Stomach (tissue), 9 donors: ENCODE measurements around the gene KCNT2. TPM values are rescaled to one million over a fixed set of nuclear protein-coding genes. Genes with fewer than 3 reads are reported as not detected.

Experiments
- DNase-seq, 2 donors: peaks; one replicate each; pipeline versions ENCODE4 v3.0.0 to v3.0.0-alpha.2; 2013 to 2019
- H3K27ac ChIP-seq, 5 donors: fragments of 200-600 bp in 4 of 5; sonication (generic) in 4 of 5; one replicate each; pipeline ENCODE4 v1.5.1; 2013 to 2019; ENCODE audit warnings: mild to moderate bottlenecking in 1 of 5, moderate library complexity in 1 of 5
- H3K27me3 ChIP-seq, 3 donors: fragments of 200-600 bp; sonication (generic); one replicate each; pipeline ENCODE4 v1.5.1; 2017 to 2019; ENCODE audit warnings: mixed run types in 1 of 3
- H3K36me3 ChIP-seq, 4 donors: fragments of 200-600 bp; sonication (generic); 1 replicate in 3 of 4; 2 replicates in 1 of 4; pipeline ENCODE4 v1.5.1; 2016 to 2019
- H3K4me1 ChIP-seq, 4 donors: fragments of 200-600 bp; sonication (generic); one replicate each; pipeline ENCODE4 v1.5.1; 2016 to 2019
- H3K4me3 ChIP-seq, 4 donors: fragments of 200-600 bp; sonication (generic) in 3 of 4; one replicate each; pipeline ENCODE4 v1.5.1; 2016 to 2019; ENCODE audit warnings: mild to moderate bottlenecking in 1 of 4
- H3K9me3 ChIP-seq, 4 donors: fragments of 200-600 bp; sonication (generic); one replicate each; pipeline ENCODE4 v1.5.1; 2016 to 2019
- CTCF ChIP-seq, 7 experiments: fragments of 450-650 bp in 4 of 7; fragments of 200-600 bp in 3 of 7; sonication (generic) in 3 of 7; IDR thresholded peaks; one replicate each; pipeline ENCODE4 v1.5.1; 2016 to 2019; ENCODE audit warnings: antibody characterized with exemption in 7 of 7, control low read depth in 2 of 7, mild to moderate bottlenecking in 1 of 7
- EP300 ChIP-seq: sonication (generic); formaldehyde crosslinking; IDR thresholded peaks from one replicate; pipeline ENCODE4 v1.6.1; 2017; ENCODE audit warnings: antibody characterized with exemption
- POLR2A ChIP-seq, 4 donors: fragments of 450-650 bp; IDR thresholded peaks; one replicate each; pipeline ENCODE4 v1.6.1; 2016; ENCODE audit warnings: antibody characterized with exemption in 4 of 4, control low read depth in 2 of 4, mild to moderate bottlenecking in 1 of 4, moderate library complexity in 1 of 4
- POLR2AphosphoS5 ChIP-seq, 3 donors: sonication (generic); formaldehyde crosslinking; IDR thresholded peaks; one replicate each; pipeline ENCODE4 v1.6.1; 2016; ENCODE audit warnings: antibody characterized with exemption in 3 of 3
- WGBS, 5 donors: extraction: QIAGEN DNeasy Blood & Tissue Kit in 3 of 5; methylation state at CpG; one replicate each; pipeline versions ENCODE4 v1.1.5 to v1.1.7; 2013 to 2018; 5-methylcytosine and 5-hydroxymethylcytosine counted together
- intact Hi-C: fragments of 100-400 bp; cut with DNase I; formaldehyde crosslinking; loops from one replicate; pipeline ENCODE4 v1.15.1; 2023; ENCODE audit warnings: low total_unique reads
- polyA plus RNA-seq, 3 donors: library from polyadenylated mRNA; stranded (reverse); fragments of 200-250 nt; gene quantifications; one replicate each; pipeline ENCODE4 v1.2.3, GENCODE V29; 2013
- total RNA-seq, 5 donors: library from RNA; depleted of rRNA; stranded (reverse); fragments of >200 nt; gene quantifications; one replicate each; pipeline versions ENCODE4 v1.1.0 to v1.2.3, GENCODE V29; 2014 to 2016
- donor health status: healthy with polysubstance abuse.
- donor health status: Bipolar disorder and iron deficiency.
- donor health status: healthy.

Gene KCNT2
- total and polyA plus RNA-seq, 8 donors = 0.29 to 32.3 (median 0.93) TPM

- Histone ChIP-seq H3K27me3 (no peaks in the 10 kb centered on the region), H3K9me3 (no peaks in the 10 kb centered on the region), H3K27ac (no peak overlapping the region), H3K4me1 (no peaks in the 10 kb centered on the region), H3K36me3 (no peaks in the 10 kb centered on the region), H3K4me3 (no peak overlapping the region)
- 49 to 69% (median 66%) methylated on average over 2 of the region's 2 CpGs for WGBS, 5 donors
- DNase-seq = peak in 1 of 2 donors; percentile 9
- TF ChIP-seq POLR2AphosphoS5 (IDR thresholded peaks at IDR 0.05) (no peak), EP300 (no peak)
- intact Hi-C loops = no loop called here
These were observed 142.1 kb downstream of the KCNT2 start for GRCh38 chr1:196466166-196466565.

GRCh38 chr1:196464480-196464941 is 143.7 kb downstream of the KCNT2 start:
- H3K27me3 ChIP-seq = no peaks in the 10 kb centered on the region
- H3K4me1 ChIP-seq = no peaks in the 10 kb centered on the region
- no peak for TF ChIP-seq CTCF (IDR thresholded peaks at IDR 0.05)
- TF ChIP-seq POLR2AphosphoS5 (IDR thresholded peaks at IDR 0.05) = no peak
- TF ChIP-seq EP300 = no peak
- TF ChIP-seq POLR2A (IDR thresholded peaks at IDR 0.05) = no peak
- DNase-seq = peak in 1 of 2 donors; percentile 27
- H3K36me3 ChIP-seq = no peaks in the 10 kb centered on the region
- 83 to 96% (median 91%) methylated on average over 1 of the region's 1 CpG for WGBS, 5 donors
- intact Hi-C loops = no loop called here
- no peak overlapping the region for H3K4me3 ChIP-seq
- H3K9me3 ChIP-seq = no peaks in the 10 kb centered on the region
- no peak overlapping the region for H3K27ac ChIP-seq

GRCh38 chr1:196462086-196462485 is 146.2 kb downstream of the KCNT2 start:
- TF ChIP-seq POLR2A (IDR thresholded peaks at IDR 0.05) (no peak), EP300 (no peak), CTCF (IDR thresholded peaks at IDR 0.05) (no peak), POLR2AphosphoS5 (IDR thresholded peaks at IDR 0.05) (no peak)
- H3K27me3 ChIP-seq = no peaks in the 10 kb centered on the region
- H3K4me1 ChIP-seq = no peaks in the 10 kb centered on the region
- no peaks in the 10 kb centered on the region for H3K9me3 ChIP-seq
- no peak overlapping the region for H3K27ac ChIP-seq
- DNase-seq = no peak
- WGBS, 5 donors = 83 to 99% (median 89%) methylated on average over 2 of the region's 2 CpGs
- H3K36me3 ChIP-seq = no peaks in the 10 kb centered on the region
- intact Hi-C loops = no loop called here
- H3K4me3 ChIP-seq = no peak overlapping the region

- no peak for TF ChIP-seq POLR2AphosphoS5 (IDR thresholded peaks at IDR 0.05)
- no peak for TF ChIP-seq CTCF (IDR thresholded peaks at IDR 0.05)
- no peak for TF ChIP-seq EP300
- no peak for TF ChIP-seq POLR2A (IDR thresholded peaks at IDR 0.05)
These were observed 146.7 kb downstream of the KCNT2 start for GRCh38 chr1:196461521-196461920.

GRCh38 chr1:196459383-196459782 is 148.9 kb downstream of the KCNT2 start:
- Histone ChIP-seq H3K27me3 (no peaks in the 10 kb centered on the region), H3K9me3 (no peaks in the 10 kb centered on the region), H3K4me3 (no peak overlapping the region), H3K36me3 (no peaks in the 10 kb centered on the region), H3K27ac (no peak overlapping the region), H3K4me1 (no peaks in the 10 kb centered on the region)
- TF ChIP-seq POLR2A (IDR thresholded peaks at IDR 0.05) (no peak), EP300 (no peak), CTCF (IDR thresholded peaks at IDR 0.05) (no peak), POLR2AphosphoS5 (IDR thresholded peaks at IDR 0.05) (no peak)
- 54 to 68% (median 59%) methylated on average over 1 of the region's 1 CpG for WGBS, 5 donors
- no peak for DNase-seq
- intact Hi-C loops = no loop called here

More at GRCh38 chr1:196461521-196461920, 146.7 kb downstream of the KCNT2 start:
- H3K36me3 ChIP-seq = no peaks in the 10 kb centered on the region
- 57 to 74% (median 68%) methylated on average over 3 of the region's 3 CpGs for WGBS, 5 donors
- no peak overlapping the region for H3K27ac ChIP-seq
- no peaks in the 10 kb centered on the region for H3K27me3 ChIP-seq
- intact Hi-C loops = no loop called here
- H3K4me1 ChIP-seq = no peaks in the 10 kb centered on the region
- no peak overlapping the region for H3K4me3 ChIP-seq
- no peak for DNase-seq
- no peaks in the 10 kb centered on the region for H3K9me3 ChIP-seq
